ENCODE results near the gene LCAT. TPM values are rescaled to one million over a fixed set of nuclear protein-coding genes. Genes with fewer than 3 reads are reported as not detected.

The LCAT gene
- total and polyA plus RNA-seq, 2 donors (not counting 1 experiment from before 2014, with no cell fraction given): 7.6 to 16.3 TPM

- peak overlapping the region; percentile 91 for H3K27ac Mint-ChIP-seq
- peak overlapping the region; percentile 88 for H3K4me3 Mint-ChIP-seq
- H3K36me3 ChIP-seq (replicated peaks in 1 of 2; ENCODE audit: control extremely low read depth in 1 of 2, control insufficient read depth in 1 of 2, extremely low read depth in 1 of 2, insufficient read depth in 2 of 2, low read length in 1 of 2): peaks cover 0 to 7% of the 10 kb centered on the region in 2 experiments
- DNase-seq (peak; percentile 40), ATAC-seq (ENCODE audit: low read depth) (no peak)
- CTCF ChIA-PET: interaction anchor here (0.6 to 3.2 kb wide), 4 partner anchors 30 to 175 kb away, joined by 3 to 11 read pairs (median 6); partner anchors contain the start of genes NRN1L and PSMB10
- intact Hi-C loops (cut with micrococcal nuclease): loop anchor here (10.0 kb wide), 1 partner anchor 257 kb away; no protein-coding TSS in a partner anchor
- peaks cover 10 to 19% of the 10 kb centered on the region in 2 donors for H3K4me1 ChIP-seq (ENCODE audit: control insufficient read depth in 2 of 2, insufficient read depth in 2 of 2, low read length in 2 of 2)
- peak overlapping the region; percentile 82 for H3K9ac ChIP-seq (ENCODE audit: low read length)
- no peaks in the 10 kb centered on the region for H3K27me3 ChIP-seq (replicated peaks in 1 of 4; ENCODE audit: control extremely low read depth in 1 of 4, control insufficient read depth in 3 of 4, insufficient read depth in 4 of 4, low read length in 3 of 4)
- peaks cover 8% of the 10 kb centered on the region for H4K20me1 ChIP-seq (ENCODE audit: control insufficient read depth, insufficient read depth, low read length, poor library complexity, severe bottlenecking)
- POLR2A ChIA-PET: interaction anchor here (0.8 to 1.9 kb wide), 3 partner anchors 17 to 38 kb away, joined by 3 to 8 read pairs (median 5); partner anchors contain the start of gene PSMB10
- H3K4me1 Mint-ChIP-seq: peaks cover 20% of the 10 kb centered on the region
- peak overlapping the region; percentile 22 to 95 (median 80) for H3K4me3 ChIP-seq (ENCODE audit: control extremely low read depth in 1 of 5, extremely low read depth in 1 of 5, insufficient read depth in 1 of 5, low read depth in 2 of 5, low read length in 4 of 5)
- peak overlapping the region; percentile 100 for H3K4me2 ChIP-seq (replicated peaks; ENCODE audit: low read depth, low read length, poor library complexity, severe bottlenecking)
- no peaks in the 10 kb centered on the region for H3K9me3 ChIP-seq (ENCODE audit: control extremely low read depth in 1 of 3, control insufficient read depth in 2 of 3, insufficient read depth in 1 of 3, low read length in 2 of 3)
- H3K79me2 ChIP-seq (ENCODE audit: control insufficient read depth, insufficient read depth, low read length): peaks cover 22% of the 10 kb centered on the region
- H3K9me3 Mint-ChIP-seq (ENCODE audit: insufficient read depth): no peaks in the 10 kb centered on the region
- 29% methylated on average over 15 of the region's 18 CpGs for whole genome bisulfite sequencing (ENCODE audit: insufficient coverage)
- H2AFZ ChIP-seq (ENCODE audit: insufficient read depth, low read depth, low read length, poor library complexity, severe bottlenecking): peak overlapping the region; percentile 80
- TF ChIP-seq CTCF (IDR thresholded peaks at IDR 0.05) (no peak), EZH2 (IDR thresholded peaks at IDR 0.05; ENCODE audit: borderline replicate concordance, insufficient read depth, low read depth, low read length, poor library complexity, severe bottlenecking) (no peak)
- no peaks in the 10 kb centered on the region for H3K27me3 Mint-ChIP-seq
- peak overlapping the region in 1 of 2 donors; percentile 63 for H3K27ac ChIP-seq (ENCODE audit: low read length in 2 of 2)
These were observed 23.4 kb upstream of the LCAT start for GRCh38 chr16:67967183-67967957.

Measured in B cell (primary cell).